SK-N-DZ (cell line): ENCODE results near the gene PARP16.

Experiments
- small RNA-seq, 2 experiments: library from RNA; depleted of rRNA; stranded (forward); fragments of <200 nt; gene quantifications; one replicate each; pipeline ENCODE3, GENCODE V24; 2014

Gene PARP16

Small RNA genes within 50 kb of the gene (small RNA-seq; reads per million reads assigned to genes)
- 0 reads per million in 2 experiments for gene AC068213.1
- 372,095 to 780,892 reads per million in 2 experiments for gene RNU5A-1
- gene RNU5B-1 = 37,639 to 70,361 reads per million in 2 experiments
- 0 reads per million in 2 experiments for gene RNU6-686P
- 0.50 to 0.75 reads per million in 2 experiments for gene SNORA24B
